GM12873 (cell line): ENCODE data around the gene ATXN10.

Experiments
- CTCF ChIP-seq: IDR thresholded peaks from 2 replicates; pipeline ENCODE4 v1.5.1; 2012; ENCODE audit warnings: low read depth, mild to moderate bottlenecking, moderate library complexity, low read length, control low read depth; ENCODE audit not compliant: insufficient read depth; ENCODE audit errors: missing control alignments

Gene ATXN10

GRCh38 chr22:45883811-45884170 is 212.2 kb downstream of the ATXN10 start:
- TF ChIP-seq CTCF: no peak

GRCh38 chr22:45884201-45885062 is 212.8 kb downstream of the ATXN10 start:
- no peak for TF ChIP-seq CTCF

GRCh38 chr22:45885171-45885840 is 213.7 kb downstream of the ATXN10 start:
- no peak for TF ChIP-seq CTCF

GRCh38 chr22:45885941-45886395 is 214.3 kb downstream of the ATXN10 start:
- no peak for TF ChIP-seq CTCF

- no peak for TF ChIP-seq CTCF
Measured at GRCh38 chr22:45886540-45886939, 214.9 kb downstream of the ATXN10 start.

DNA sequence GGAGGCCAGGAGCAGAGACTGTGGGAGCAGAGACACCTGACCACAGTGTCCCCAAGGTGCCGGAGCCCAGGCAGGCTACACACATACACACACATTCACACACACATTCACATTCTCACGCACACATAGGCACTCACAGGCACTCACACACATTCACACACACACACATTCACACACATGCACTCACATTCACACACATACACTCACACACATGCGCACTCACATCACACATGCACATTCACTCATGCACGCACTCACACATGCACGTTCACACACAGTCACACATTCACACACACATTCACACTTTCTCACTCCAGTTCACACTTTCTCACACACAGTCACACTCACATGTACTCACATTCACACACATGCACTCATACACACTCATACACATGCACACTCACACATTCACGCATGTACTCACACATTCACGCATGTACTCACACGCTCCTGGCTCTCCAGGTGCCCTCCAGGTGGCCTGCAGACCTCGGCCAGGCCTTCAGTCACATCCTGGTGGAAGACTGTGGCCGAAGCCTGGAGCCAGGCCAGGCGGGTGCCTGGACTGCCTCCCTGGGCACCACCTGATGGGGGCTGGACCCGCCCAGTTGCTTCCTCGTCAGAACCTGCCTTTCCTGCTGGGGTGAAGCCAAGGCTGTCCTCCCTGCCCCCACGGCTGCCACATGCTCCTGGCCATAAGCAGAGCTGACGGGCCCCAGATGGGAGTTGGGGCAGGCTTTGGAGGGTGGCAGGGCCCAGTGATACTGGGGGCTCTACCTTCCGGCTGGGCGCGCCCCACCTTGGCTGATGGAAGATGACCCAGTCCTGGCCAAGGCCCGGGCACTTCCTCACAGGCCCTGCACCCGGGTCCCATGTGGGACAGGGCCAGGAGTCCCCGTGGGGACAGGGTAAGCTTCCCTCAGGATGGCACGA is 215.8 kb downstream of the ATXN10 start:
- TF ChIP-seq CTCF: no peak
